Right forelimb (tissue), 1 donor: ENCODE results near the gene LLGL2.

ENCODE experiments used
- DNase-seq: peaks from one replicate; pipeline ENCODE4 v3.0.0-alpha.2; 2018

Gene LLGL2

DNA sequence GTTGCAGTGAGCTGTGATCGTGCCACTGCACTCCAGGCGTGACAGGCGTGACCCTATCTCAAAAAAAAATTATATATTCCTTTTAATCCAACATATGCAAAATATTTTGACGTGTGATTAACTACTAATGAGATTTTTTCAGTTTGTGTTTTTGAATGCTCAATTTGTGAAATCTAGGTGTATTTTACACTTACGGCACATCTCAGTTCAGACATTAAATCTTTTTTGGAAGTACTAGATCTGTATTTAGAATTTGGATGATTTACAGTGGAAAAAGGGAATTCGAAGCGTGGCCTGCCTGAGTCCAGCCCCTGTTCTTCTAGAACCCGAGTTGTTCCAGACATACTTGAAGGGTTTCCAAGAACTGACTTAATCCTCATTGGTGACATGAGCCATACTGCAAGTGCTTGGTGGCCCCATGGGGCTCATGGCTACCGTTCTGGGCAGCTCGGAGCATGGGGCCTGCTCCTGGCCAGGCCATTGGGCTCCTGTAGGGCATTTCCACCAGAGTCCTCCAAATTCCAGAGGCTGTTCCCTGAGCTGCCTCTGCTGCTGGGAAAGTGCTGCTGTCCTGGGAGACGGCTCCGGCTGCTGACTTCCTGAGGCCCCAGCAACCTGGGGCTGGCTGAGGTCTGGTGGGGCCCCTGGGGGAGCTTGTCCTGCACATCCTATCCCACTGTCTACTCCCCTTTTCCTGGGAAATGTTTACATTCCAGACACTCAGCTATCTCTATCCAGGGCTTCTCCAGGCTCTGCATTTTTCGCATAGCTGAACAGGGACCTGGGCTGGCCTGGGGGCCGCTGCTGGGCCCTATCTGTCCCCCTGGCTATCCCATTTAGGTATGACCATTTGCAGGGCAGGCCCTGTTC, 27.2 kb downstream of the LLGL2 start:
- DNase-seq, result no peak

GRCh38 chr17:75553295-75554110, 28.0 kb downstream of the LLGL2 start:
- DNase-seq, result no peak

GRCh38 chr17:75555679-75556153, 30.2 kb downstream of the LLGL2 start:
- no peak for DNase-seq

- DNase-seq, result peak; percentile 54
Observed at GRCh38 chr17:75557075-75557851, 31.8 kb downstream of the LLGL2 start.

DNA sequence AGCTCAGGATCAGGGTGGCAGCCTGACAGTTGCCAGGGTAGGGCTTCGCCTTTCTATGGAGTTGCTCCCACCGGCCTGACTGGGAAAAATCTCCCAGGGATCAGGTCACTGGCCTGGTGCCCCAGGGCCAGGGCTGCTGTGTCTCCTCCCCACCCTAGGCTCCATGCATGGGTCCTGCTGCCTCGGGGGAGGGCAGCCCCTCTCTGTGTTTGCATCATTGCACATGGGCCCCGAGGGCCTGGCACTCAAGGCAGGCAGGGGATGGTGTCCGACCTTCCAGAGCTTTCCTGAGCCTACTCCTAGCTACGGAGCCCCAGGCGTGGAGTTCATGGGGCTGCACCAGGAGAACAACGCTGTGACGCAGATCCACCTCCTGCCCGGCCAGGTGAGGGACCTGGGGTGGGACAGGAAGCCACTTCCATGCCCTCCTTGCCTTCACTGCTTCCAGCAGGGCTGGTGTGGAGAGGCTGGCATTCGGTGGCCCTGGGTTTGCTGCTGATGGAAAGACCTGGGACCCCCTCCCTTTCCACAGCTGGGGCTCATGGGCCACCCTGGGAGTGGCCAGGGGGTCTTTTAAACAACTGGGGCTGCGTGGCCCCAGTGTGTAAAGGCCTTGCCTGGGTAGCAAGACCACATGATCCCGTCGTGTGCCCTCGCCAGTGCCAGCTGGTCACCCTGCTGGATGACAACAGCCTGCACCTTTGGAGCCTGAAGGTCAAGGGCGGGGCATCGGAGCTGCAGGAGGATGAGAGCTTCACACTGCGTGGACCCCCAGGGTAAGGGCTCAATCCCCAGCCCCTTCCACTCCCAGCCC, 32.6 kb downstream of the LLGL2 start:
- DNase-seq, result no peak

- no peak for DNase-seq
Observed at GRCh38 chr17:75558666-75559530, 33.4 kb downstream of the LLGL2 start.

GRCh38 chr17:75559958-75560533, 34.5 kb downstream of the LLGL2 start:
- no peak for DNase-seq

DNA sequence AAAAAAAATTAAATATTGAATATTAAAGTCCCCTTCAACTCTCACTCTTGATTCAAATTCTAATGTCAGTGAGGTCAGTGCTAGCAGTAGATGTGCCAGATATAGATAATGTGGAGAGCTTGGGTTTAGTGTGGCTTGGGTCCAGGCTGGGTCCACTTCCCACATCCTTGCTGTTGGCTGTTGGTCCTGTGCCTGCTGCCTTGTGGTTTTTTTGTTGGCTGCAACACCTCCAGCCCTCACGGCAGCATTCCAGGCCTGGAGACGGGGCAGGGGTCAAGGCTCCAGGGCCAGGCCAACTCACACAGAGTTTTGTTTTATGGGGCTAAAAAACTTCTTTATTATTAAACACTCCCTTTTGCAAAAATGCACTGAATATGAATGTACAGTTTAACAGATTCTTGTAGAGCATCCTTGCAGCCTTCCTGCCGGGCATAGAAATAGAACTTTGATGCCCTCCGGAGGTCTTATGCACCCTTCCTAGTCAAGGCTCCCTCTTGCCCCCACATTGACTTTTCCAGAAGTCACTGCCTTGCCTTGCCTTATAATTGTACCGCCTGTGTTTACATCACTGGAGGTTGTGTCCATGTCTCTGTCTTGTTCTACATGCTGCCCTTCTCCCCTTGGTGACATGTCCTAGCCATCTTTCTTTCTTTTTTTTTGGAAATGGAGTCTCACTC, 36.6 kb downstream of the LLGL2 start:
- no peak for DNase-seq

DNA sequence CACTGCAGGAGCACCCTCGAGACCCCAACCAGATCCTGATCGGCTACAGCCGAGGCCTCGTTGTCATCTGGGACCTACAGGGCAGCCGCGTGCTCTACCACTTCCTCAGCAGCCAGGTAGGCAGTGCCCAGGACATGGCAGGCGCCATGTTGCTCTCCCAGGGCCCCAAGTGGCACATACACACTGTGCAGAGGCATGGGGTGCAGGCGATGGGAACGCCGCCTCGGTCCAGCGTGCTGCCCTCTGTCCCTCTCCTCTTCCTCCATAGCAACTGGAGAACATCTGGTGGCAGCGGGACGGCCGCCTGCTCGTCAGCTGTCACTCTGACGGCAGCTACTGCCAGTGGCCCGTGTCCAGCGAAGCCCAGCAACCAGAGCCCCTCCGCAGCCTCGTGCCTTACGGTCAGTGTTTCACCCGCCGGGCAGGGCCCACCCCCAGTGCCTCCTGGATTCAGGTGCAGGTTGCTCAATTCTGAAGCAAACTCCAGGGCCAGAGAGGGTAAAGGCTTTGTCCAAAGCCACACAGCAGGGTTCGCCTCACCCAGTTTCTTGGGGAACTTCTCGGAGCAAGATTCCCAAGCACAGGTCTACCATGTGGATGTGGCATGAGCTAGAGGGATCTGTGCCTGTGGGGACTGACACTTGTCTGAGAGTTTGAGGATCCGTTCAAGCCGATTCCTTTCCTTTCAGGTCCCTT, 37.7 kb downstream of the LLGL2 start:
- DNase-seq, result no peak

DNA sequence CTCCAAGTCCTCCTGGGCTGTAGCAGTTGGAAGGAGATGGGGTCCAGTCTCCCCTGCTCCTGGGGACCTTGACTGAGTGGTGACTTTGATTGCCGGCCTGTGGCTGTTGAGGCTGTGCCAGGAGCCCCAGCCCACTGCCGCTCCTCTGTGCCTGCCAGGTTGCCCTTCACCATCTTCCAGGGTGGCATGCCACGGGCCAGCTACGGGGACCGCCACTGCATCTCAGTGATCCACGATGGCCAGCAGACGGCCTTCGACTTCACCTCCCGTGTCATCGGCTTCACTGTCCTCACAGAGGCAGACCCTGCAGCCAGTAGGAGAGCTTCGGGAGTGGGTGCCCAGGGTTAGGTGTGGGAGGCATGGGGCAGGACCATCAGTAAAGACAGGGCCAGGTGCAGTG, 38.7 kb downstream of the LLGL2 start:
- no peak for DNase-seq

GRCh38 chr17:75565066-75565465, 39.6 kb downstream of the LLGL2 start:
- peak; percentile 25 for DNase-seq

GRCh38 chr17:75565618-75566017, 40.1 kb downstream of the LLGL2 start:
- DNase-seq, result no peak

GRCh38 chr17:75566416-75566815, 40.9 kb downstream of the LLGL2 start:
- DNase-seq, result peak; percentile 41

DNA sequence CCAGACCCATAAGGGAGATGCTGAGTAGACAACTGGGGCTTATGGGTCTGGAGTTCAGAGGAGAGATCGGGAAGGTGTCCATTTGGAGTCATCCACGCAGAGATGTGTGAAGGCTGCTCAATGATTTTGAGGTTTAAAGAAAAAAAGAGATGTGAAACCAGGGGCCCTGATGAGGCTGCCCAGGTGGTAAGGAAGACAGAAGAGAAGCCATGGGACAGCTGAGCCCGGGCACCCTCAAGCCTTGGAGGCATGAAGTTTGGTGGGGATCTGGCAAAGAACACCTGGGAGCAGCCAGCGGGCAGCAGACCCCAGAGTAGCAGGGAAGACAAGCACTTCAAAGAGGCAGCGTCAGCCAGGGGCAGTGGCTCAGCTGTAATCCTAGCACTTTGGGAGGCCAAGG, 41.3 kb downstream of the LLGL2 start:
- no peak for DNase-seq

- peak; percentile 30 for DNase-seq
Observed at GRCh38 chr17:75568412-75569255, 43.1 kb downstream of the LLGL2 start.

DNA sequence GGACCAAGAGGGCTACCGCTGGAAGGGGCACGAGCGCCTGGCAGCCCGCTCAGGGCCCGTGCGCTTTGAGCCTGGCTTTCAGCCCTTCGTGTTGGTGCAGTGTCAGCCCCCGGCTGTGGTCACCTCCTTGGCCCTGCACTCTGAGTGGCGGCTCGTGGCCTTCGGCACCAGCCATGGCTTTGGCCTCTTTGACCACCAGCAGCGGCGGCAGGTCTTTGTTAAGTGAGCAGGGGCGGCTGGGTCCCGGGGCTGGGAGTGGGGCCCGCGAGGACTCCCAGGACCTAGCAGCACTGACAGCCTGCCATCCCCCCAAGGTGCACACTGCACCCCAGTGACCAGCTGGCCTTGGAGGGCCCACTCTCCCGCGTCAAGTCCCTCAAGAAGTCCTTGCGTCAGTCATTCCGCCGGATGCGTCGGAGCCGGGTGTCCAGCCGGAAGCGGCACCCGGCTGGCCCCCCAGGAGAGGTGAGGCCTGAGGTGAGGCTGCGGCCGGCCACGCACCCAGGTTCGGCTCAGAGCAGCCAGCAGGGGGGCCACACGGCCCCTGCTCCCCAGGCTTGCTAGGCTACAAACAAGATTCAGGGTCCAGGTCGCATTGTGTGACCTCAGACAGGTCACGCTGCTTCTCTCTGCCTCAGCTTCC, 44.7 kb downstream of the LLGL2 start:
- DNase-seq, result no peak

DNA sequence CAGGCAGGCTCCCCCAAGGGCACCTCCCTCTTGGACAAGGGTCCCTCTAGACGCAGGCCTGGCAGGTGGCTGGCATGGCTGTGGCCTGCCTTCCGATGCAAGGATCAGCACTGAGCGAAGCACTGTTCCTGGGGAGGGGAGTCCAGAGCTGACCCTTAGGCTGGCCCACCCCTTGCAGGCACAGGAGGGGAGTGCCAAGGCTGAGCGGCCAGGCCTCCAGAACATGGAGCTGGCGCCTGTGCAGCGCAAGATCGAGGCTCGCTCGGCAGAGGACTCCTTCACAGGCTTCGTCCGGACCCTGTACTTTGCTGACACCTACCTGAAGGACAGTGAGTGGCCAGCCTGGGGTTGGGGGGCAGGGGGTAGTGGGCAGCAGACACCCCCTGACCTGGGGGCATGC, 45.3 kb downstream of the LLGL2 start:
- no peak for DNase-seq
